ENCODE results near the gene EGFLAM.

DNA sequence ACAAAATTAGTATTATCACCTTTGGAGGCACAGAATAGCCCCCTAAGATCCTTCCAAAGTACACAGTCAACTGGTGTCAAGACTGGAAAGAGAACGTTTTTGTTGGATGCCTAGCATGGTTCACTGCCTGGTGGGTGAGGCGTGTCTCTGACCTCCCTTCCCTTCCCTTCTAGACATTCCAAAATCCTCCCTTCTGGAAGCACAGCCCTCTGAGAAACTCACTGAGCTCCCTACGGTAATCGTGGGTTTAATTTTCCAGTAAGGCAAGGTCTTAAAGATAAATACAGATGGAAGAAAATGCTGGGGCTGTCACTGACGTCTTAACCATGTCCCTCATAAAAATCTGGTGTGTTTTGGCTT lies 159.3 kb downstream of the EGFLAM start:
- TF ChIP-seq, protein P1, sequence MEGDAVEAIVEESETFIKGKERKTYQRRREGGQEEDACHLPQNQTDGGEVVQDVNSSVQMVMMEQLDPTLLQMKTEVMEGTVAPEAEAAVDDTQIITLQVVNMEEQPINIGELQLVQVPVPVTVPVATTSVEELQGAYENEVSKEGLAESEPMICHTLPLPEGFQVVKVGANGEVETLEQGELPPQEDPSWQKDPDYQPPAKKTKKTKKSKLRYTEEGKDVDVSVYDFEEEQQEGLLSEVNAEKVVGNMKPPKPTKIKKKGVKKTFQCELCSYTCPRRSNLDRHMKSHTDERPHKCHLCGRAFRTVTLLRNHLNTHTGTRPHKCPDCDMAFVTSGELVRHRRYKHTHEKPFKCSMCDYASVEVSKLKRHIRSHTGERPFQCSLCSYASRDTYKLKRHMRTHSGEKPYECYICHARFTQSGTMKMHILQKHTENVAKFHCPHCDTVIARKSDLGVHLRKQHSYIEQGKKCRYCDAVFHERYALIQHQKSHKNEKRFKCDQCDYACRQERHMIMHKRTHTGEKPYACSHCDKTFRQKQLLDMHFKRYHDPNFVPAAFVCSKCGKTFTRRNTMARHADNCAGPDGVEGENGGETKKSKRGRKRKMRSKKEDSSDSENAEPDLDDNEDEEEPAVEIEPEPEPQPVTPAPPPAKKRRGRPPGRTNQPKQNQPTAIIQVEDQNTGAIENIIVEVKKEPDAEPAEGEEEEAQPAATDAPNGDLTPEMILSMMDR (IDR thresholded peaks at IDR 0.05; ENCODE audit: low read length) = no peak
- no peak for TF ChIP-seq EZH2 (IDR thresholded peaks at IDR 0.05; ENCODE audit: borderline replicate concordance, low read length)

Data from OCI-LY1 (cell line).